ENCODE measurements around the gene ATP6V0D1. TPM values are rescaled to one million over a fixed set of nuclear protein-coding genes. Genes with fewer than 3 reads are reported as not detected.

ATP6V0D1 gene
- total and polyA plus RNA-seq, 2 experiments from 2014 or later = 20.6 to 68.7 TPM

- TF ChIP-seq ZNF114 (CRISPR knock-in tag; IDR thresholded peaks at IDR 0.05) (no peak), STAT1 (IDR thresholded peaks at IDR 0.05; ENCODE audit: unreplicated experiment) (no peak), ZNF331 (CRISPR knock-in tag; IDR thresholded peaks at IDR 0.05; ENCODE audit: low read depth) (no peak), NANOG (IDR thresholded peaks at IDR 0.05; ENCODE audit: borderline replicate concordance) (no peak), POLR2AphosphoS5 (IDR thresholded peaks at IDR 0.05; ENCODE audit: low read depth) (no peak), JUNB (IDR thresholded peaks at IDR 0.05; ENCODE audit: unreplicated experiment) (no peak), REST (IDR thresholded peaks at IDR 0.05; ENCODE audit: unreplicated experiment) (no peak), EZH2 (IDR thresholded peaks at IDR 0.05; ENCODE audit: low read depth, unreplicated experiment) (no peak)
- Histone ChIP-seq H3F3A (replicated peaks; ENCODE audit: low read depth) (0 out of 2 replicates have a peak, but pooled peaks cover 2% of the 10 kb centered on the region), H3K4me1 (ENCODE audit: insufficient read depth) (no peaks in the 10 kb centered on the region), H3K9me2 (ENCODE audit: insufficient read depth) (no peaks in the 10 kb centered on the region), H3K27me3 (ENCODE audit: insufficient read depth) (no peaks in the 10 kb centered on the region), H3K4me3 (no peak overlapping the region), H3K4me2 (no peak overlapping the region), H4K20me1 (replicated peaks; ENCODE audit: insufficient read depth) (peaks cover 12% of the 10 kb centered on the region; the same call in 1 of the 2 replicates), H3K27ac (ENCODE audit: low read depth) (no peak overlapping the region), H3K36me3 (ENCODE audit: insufficient read depth) (no peaks in the 10 kb centered on the region), H2AFZ (no peak overlapping the region), H3K79me2 (replicated peaks; ENCODE audit: insufficient read depth) (no peaks in the 10 kb centered on the region)
- Mint-ChIP-seq H3K4me3 (no peak overlapping the region), H3K27ac (no peak overlapping the region), H3K9me3 (no peaks in the 10 kb centered on the region), H3K27me3 (ENCODE audit: insufficient read depth, low read depth, poor library complexity) (peaks cover 3% of the 10 kb centered on the region), H3K36me3 (ENCODE audit: low read depth) (no peaks in the 10 kb centered on the region), H3K4me1 (peaks cover 7% of the 10 kb centered on the region)
- ATAC-seq (no peak), DNase-seq (ENCODE audit: low spot score) (no peak)
Observed at GRCh38 chr16:67463691-67464090, 17.3 kb downstream of the ATP6V0D1 start.

- ATAC-seq (no peak), DNase-seq (ENCODE audit: low spot score) (no peak)
- H3K36me3 ChIP-seq (ENCODE audit: insufficient read depth) = no peaks in the 10 kb centered on the region
- no peak overlapping the region for H2AFZ ChIP-seq
- peaks cover 3% of the 10 kb centered on the region for H3K27me3 Mint-ChIP-seq (ENCODE audit: insufficient read depth, low read depth, poor library complexity)
- H3K4me3 ChIP-seq = no peak overlapping the region
- H3K9me2 ChIP-seq (ENCODE audit: insufficient read depth) = no peaks in the 10 kb centered on the region
- no peaks in the 10 kb centered on the region for H3K36me3 Mint-ChIP-seq (ENCODE audit: low read depth)
- H3K79me2 ChIP-seq (replicated peaks; ENCODE audit: insufficient read depth) = no peaks in the 10 kb centered on the region
- H3K4me1 Mint-ChIP-seq = peaks cover 10% of the 10 kb centered on the region
- H3K27ac Mint-ChIP-seq = no peak overlapping the region
- H3K4me1 ChIP-seq (ENCODE audit: insufficient read depth) = no peaks in the 10 kb centered on the region
- H3K27ac ChIP-seq (ENCODE audit: low read depth) = no peak overlapping the region
- H3K4me3 Mint-ChIP-seq = no peak overlapping the region
- H3K9me3 Mint-ChIP-seq = no peaks in the 10 kb centered on the region
- no peaks in the 10 kb centered on the region for H3K27me3 ChIP-seq (ENCODE audit: insufficient read depth)
- H4K20me1 ChIP-seq (replicated peaks; ENCODE audit: insufficient read depth) = peaks cover 12% of the 10 kb centered on the region; the same call in 1 of the 2 replicates
- H3K4me2 ChIP-seq = no peak overlapping the region
- 0 out of 2 replicates have a peak, but pooled peaks cover 2% of the 10 kb centered on the region for H3F3A ChIP-seq (replicated peaks; ENCODE audit: low read depth)
- TF ChIP-seq ETS1 (IDR thresholded peaks at IDR 0.05) (no peak), NANOG (IDR thresholded peaks at IDR 0.05; ENCODE audit: borderline replicate concordance) (no peak), STAT1 (IDR thresholded peaks at IDR 0.05; ENCODE audit: unreplicated experiment) (no peak), ZNF462 (CRISPR knock-in tag; IDR thresholded peaks at IDR 0.05) (no peak)
Observed at GRCh38 chr16:67463059-67463458, 17.9 kb downstream of the ATP6V0D1 start.
